ENCODE data around the gene VAMP8.
"Not testable (repeated sequence)": the region's sequence is repeated elsewhere in the genome, so short reads cannot be mapped to it uniquely, and the experiment has no call there.

The VAMP8 gene

DNA sequence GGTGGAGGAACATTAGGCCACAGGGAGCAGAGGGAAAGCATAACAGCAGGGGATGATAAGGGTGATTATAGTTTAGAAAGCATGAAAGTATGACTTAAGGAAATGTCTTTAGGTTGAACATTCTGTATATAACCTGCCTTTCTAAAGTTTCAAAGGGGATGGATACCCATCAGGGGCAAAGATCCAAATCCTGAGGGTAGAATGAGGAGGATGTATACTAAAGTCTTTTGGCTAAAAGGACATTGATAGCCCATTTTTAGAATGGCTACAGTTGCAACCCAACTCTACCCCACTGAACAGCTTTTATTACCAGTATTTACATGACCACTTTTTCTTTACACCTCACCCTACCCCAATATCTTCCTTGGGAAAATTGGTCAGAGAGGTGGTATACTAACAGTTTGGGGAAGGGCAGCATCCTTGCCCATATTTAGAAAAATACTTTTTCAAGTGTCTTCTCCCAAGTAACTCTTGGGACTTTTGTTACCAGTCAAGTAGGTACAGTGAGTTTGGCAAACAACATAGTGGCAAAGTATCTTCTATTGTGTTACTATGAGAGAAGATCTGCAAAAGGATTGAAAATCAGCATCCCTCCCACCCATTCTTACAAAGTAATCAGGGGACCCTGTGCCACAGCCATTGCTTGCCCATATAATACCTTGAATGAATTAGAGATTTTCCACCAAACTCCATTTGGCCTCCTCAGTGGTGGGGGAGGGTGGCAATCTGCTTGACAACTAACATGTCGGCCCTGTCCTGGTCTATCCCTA is 30.1 kb upstream of the VAMP8 start:
- no peak for DNase-seq (ENCODE audit: low spot score)

DNA sequence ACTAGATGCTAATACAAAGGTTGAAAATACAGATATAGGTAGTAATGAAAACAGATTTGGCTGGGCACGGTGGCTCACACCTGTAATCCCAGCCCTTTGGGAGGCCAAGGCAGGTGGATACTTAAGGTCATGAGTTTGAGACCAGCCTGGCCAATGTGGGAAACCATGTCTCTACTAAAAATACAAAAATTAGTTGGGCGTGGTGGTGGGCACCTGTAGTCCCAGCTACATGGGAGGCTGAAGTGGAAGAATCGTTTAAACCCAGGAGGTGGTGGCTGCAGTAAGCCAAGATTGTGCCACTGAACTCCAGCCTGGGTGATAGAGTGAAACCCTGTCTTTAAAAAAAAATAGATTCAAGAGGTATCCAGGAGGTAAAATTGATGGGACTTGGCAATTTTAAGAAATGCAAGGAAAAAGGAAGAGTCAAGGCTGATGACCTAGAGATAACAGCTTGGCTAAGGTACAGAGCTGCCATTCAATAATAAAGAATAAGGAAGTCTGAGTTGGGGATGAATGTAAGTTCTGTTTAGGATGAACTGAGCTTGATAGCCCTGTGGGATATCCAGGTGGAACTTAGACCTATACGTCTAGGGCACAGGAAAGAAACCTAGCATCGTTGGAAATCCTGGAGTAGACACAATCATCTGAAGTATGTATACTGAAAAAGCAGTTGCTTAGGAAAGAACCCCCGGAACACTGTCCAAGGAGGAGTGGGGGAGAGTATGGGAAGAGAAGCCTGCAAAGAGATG is 29.4 kb upstream of the VAMP8 start:
- DNase-seq (ENCODE audit: low spot score), result no peak

DNA sequence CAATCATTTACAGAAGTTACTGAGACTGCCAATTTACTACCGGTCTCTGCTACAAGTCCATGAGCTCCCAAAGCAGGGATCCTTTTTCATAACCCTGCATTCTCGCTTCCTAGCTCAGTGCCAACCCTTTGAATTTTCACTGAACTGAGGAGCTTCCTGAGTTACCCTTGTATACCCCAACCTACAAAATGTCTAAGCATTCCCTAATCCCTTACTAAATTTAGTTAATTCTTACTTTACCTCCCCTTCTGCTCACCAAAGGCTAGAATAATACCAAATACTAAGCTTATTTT is 28.8 kb upstream of the VAMP8 start:
- no peak for DNase-seq (ENCODE audit: low spot score)

DNA sequence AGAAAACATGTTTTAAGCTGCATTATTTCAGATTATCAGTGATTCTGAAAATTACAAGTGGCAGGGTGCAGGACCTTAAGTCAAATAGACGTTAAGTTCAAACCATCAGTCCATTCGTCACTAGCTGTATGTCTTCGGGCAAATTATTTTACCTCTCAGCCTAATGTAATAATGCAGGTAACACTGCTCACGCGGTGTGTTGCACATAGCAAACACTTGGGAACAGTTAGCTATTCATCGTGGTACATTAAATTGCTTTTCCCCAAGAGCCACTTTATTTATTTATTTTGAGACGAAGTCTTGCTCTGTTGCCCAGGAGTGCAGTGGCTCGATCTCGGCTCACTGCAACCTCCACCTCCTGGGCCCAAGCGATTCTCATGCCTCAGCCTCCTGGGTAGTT is 28.3 kb upstream of the VAMP8 start:
- no peak for DNase-seq (ENCODE audit: low spot score)

DNA sequence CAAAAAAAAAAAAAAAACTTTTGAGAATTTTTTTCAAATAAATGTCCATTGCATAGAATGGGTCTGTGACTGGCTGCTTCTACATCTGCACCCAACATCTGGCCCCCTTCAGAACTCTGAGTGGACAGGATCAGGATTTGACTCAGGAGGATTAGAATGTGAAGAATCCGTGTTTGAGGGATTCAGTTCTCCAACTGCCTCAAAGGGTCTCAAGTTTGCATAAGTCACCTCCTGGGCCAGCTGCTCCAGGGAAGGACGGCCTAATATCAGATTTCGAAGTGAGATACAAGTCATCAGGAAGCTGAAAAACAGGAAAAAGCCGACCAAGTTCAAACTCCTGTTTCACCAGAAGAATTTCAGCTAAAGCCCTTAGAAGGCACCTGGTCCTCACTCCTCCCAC is 27.6 kb upstream of the VAMP8 start:
- no peak for DNase-seq (ENCODE audit: low spot score)

DNA sequence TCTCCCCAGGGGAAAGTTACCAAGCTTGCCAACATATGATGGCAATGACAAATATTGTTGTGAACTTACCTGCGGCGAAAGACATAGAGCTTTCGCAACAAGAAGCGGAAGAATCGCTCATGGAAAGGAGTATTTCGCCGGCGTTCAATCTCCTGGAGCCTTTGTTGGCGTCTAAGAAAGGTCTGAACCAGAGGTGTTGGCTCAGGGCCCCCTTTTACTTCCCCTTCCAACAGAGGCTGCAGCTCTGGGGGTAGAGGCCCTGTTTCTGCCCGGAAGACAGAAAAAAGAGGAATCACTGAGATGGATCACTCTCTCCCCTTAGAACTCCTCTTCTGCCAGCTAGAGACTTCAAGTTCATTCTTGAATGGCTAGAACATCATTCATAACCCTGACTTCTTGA is 26.9 kb upstream of the VAMP8 start:
- DNase-seq (ENCODE audit: low spot score), result no peak

DNA sequence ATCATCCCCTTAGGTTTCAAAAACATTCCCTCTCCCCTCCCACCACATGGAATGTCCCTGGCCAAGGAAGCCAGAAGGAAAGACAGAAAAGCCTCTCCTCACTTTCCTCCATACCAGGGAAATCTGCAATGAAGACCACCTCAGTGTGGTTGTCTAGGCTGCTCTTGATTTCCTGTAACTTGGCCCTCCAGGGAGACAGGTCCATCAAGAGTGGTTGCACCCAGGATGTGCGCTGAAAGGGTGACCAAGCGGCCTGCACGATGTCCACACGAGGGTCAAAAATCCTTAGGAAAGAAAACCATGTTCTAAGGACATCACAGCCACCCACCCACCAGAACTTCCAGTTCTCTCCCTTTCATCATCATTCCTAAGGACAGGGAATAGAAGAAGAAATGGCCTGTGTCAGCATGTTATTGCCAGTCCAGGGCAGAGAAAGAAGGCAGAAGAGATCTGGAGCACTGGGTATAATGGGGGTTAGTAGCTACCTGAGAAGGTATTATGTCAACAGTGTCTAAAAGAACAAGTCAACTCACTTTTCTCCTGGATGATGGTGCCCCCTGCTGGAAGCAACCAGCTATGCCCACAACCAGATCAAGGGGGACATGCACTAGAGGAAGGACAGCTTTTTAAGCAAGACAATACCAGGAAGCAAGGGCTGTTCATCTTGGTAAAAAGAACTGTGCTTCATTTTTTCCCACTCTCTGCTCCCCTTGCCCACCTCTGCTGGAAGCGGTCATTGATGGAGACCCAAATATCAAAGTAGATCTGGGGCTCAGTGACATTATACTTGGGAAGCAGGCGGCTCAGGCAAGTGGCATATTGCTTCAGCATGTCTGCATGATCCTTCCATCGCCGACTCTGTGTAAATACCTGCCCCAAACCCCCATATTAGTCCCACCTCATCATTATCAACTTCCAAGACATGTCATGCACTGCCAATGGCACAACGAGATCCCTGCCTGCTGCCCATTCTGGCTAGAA is 25.4 kb upstream of the VAMP8 start:
- peak; percentile 80 for DNase-seq (ENCODE audit: low spot score)

DNA sequence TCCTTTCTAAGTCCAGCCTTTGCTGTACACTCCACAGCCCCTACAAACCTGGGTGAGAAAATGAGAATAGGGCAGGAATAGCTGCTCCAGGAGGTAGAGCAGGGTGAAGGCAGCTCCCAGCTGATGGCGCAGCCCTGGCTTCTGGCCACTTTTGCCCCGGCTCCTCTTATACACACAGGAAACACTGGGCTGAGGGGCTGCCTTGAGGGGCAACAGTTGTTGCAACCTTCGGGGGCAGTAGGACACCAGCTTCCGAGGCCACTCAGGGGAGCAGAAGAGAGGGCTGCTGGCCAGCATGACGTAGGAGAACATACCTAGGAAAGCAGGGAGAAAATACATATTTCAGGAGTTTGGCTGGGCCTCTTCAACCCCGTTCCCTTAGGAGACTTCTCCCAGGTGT is 24.2 kb upstream of the VAMP8 start:
- DNase-seq (ENCODE audit: low spot score), result no peak

DNA sequence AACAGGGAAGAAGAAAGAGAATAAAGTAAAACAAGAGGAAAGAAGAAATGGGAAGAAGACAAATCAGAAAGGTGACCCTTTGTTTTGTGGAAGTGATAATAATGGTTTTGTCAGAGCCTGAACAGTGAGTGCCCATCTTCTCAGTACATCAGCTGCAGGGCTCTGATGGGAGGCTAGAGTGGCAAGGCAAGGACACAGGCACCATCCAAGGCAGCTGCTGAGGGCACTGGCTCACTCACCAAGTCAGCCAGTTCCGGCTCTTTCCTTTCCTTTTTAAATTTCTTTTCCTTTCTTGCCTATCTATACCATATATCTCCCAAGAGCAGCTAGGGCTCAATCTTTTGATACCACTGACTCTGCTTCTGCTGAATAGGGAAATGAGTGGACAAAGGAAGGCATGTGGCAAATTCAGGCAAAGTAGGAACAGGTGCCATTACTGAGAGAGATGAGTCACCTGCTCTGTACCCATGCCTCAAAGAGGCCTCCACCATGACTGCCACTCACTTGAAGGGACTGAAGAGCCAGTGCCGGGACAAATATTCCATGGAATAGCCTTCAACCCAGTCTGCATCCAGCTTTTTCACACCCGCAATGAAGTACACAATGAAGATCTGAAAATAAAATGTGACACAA is 22.3 kb upstream of the VAMP8 start:
- DNase-seq (ENCODE audit: low spot score), result no peak

DNA sequence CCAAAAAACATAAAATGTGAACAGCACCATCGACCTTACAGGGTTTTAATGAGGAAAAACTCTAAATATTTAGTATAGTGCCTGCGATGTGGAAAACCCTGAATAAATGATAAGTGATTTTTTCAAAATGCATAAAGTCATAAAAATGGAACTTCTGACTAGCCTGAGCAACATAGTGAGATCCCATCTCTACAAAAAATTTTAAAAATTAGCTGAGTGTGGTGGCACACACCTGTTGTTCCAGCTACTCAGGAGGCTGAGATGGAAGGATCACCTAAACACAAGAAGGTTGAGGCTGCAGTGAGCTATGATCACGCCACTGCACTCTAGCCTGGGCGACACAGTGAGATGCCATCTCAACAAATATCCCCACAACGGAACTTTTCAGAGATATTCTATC is 20.3 kb upstream of the VAMP8 start:
- DNase-seq (ENCODE audit: low spot score), result no peak

DNA sequence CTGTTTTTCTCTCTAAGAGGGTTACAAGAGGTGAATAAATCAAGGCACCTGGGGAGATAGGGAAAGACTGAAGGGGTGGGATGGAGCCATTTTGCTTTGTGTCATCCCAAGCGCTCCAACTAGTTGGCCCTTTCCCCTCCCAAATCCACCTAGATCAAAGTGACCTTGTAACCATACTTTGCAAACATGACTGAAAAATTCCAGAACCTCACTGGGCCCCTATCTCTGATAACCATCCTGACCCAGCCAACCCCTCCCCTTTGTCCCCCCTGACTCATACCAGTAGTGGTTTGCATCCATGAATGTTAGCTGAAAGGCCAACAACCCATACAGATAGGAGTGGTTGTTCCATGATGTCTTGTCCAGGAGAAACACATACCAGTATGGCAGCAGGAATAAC is 19.2 kb upstream of the VAMP8 start:
- DNase-seq (ENCODE audit: low spot score), result no peak

DNA sequence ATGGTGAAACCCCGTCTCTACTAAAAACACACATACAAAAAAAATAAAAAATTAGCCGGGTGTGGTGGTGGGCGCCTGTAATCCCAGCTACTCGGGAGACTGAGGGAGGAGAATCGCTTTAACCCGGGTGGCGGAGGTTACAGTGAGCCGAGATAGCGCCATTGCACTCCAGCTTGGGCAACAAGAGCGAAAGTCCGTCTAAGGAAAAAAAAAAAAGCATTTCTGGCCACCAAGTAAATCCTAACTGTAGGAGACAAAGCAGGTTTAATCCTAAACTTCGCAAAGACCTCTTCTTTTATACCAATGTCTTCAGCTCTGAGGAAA is 17.0 kb upstream of the VAMP8 start:
- DNase-seq (ENCODE audit: low spot score), result not testable (repeated sequence)

DNA sequence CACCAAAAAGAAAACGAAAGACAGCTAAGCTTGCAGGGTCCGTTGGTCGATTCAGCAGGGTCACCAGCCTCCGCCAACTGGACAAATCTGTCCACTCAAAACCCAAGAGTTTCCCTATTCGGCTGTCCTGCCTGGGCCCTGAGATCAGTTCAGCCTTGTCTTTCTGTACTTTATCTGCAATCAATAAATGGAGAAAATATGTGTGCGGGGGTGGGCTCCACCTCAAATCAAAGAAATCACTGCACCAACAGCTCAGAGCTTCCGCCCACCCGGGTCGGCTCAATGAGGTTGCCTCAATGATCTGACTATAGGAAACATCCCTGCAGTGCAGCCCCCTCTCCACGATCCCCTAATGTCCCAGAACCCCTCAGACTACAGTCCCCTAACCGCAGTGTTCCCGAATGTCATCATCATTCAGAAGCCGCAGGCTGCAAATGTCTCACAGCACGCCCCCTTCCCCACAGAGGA is 16.5 kb upstream of the VAMP8 start:
- peak; percentile 25 for DNase-seq (ENCODE audit: low spot score)

DNA sequence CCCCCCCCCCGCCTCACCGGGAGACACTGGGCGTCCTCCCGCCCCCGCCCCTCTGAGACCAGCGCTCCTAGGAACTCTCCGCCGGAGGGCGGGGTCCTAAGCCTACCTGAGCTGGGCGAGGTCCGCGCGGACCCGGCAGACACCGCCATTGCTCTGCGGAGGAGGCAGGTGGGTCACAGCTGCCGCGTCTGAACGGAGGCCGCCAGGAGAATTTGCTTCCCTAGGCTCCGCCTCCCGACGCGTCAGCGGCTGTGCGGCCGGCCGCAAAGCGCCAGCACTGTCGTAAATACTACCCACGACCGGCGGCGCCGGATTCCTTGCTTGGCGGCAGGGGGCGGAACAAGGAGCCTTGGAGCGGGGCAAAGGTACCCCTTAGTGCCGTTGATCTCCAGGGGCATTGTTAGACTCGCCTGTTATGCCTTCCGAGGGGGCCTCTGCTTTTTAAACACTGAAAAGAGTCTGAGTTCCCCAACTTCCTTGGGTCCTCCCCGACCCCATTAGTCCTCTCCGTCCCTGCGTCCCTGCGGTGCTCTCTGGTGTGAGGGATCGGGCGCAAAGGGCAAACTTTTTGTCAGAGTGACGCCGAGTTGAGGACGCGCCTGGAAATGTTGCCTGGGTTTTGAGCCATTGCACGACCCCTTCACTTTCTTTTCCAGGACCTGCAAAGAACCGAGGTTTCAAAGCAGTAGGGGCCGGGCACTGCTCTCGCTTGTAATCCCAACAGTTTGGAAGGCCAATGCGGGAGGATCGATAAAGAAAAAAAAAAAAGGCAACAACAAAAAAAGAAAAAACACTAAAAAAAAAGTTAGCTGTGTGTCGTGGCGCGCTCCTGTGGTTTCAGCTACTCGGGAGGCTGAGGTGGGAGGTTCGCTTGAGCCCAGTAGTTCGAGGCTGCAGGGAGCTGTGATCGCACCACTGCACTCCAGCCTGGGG is 15.8 kb upstream of the VAMP8 start, which contains the start of gene GGCX:
TSS of gene GGCX (minus strand) at position 214 of the 933 bp plus-strand sequence. CDS start at position 149, 65 bp downstream.
- peak; percentile 96 for DNase-seq (ENCODE audit: low spot score)

DNA sequence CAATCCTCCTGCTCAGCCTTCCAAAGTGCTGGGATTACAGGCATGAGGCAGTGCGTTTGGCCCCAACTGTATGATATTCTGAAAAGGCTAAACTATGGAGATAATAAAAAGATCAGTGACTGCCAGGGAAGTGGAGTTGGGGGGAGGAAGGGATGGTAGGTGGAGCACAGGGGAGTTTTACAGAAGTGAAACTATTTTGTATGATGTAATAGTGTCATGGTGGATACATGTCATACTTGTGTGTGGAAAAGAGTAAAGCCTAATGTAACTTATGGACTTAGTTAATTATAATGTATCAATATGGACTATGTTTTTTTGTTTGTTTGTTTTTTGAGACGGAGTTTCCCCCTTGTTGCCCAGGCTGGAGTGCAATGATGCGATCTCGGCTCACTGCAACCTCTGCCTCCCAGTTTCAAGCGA is 13.2 kb upstream of the VAMP8 start:
- no peak for DNase-seq (ENCODE audit: low spot score)

DNA sequence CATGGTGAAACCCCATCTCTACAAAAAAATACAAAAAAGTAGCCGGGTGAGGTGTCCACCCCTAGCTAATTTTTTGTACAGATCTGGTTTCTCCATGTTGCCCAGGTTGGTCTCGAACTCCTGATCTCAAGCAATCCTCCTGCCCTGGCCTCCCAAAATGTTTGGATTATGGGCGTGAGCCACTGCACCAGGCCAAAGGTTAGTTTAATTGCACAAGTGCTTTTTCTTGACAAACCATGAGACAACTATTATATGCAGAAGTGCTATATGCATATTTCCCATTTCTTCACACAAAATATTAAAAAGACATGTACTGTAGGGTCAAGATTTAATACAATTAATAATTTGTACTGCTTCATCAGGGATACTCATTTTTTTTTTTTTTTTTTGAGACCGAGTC is 11.1 kb upstream of the VAMP8 start:
- DNase-seq (ENCODE audit: low spot score), result no peak

DNA sequence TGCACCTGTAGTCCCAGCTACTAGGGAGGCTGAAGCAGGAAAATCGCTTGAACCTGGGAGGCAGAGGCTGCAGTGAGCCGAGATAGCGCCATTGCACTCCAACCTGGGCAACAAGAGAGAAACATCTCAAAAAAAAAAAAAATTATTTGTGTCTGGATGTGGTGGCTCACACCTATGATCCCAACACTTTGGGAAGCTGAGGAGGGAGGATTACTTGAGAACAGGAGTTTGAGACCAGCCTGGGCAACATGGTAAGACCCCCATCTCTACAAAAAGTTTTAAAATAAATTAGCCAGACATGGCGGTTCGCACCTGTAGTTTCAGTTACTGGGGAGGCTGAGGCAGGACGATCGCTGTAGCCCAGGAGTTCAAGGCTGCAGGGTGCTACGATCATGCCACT is 1.6 kb upstream of the VAMP8 start:
- DNase-seq (ENCODE audit: low spot score), result no peak

DNA sequence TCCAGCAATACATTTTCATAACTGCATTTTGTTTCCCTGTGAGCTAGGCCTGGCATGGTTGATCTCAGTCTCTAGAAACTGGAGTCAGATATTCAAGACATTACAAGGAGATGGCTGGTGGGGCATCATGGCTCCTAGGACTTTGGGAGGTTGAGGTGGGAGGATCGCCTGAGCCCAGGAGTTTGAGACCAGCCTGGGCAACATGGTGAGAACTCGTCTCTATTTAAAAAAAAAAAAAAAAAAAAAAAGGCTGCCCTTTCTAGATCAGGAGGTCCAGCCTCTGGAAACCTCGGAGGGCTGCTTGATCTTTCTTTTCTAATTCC is 362 bp upstream of the VAMP8 start:
- DNase-seq (ENCODE audit: low spot score), result no peak

DNA sequence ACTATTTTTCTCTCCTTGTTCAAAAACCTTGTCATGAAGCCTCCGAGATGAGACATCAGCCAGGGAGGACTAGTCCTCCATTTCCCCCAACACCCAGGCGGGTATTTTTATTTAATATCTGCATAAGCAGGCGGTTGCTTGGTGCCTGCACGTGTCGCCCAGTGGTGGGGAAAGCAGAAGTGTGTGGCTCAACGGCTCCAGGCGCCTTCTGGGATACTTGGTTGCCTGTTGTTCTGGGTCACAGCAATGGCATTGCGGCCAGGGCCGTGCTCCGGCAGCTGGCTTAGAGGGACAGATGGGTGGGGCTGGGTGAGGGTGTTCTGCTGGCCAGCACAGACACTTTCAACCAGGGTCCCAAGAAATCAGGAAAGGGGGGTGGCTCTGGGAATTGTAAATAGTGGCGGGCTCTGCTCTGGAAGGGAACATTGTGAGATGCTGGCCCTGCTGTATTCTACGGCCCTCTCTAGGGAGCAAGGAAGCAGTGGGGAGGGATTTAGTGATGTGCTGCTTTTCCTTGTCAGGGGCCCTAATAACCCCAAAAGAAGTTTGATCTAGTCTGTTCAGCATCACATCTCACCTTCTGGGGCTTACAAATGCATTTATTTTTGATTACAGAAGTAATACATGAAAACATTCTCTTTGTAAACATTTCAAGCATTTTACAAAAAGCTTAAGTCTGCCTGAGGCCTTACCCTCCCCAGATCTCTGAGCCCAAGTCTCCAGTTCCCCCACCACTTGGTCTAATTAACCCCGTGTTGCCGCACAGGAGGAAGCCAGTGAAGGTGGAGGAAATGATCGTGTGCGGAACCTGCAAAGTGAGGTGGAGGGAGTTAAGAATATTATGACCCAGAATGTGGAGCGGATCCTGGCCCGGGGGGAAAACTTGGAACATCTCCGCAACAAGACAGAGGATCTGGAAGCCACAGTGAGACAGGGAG is 1.1 kb downstream of the VAMP8 start:
- no peak for DNase-seq (ENCODE audit: low spot score)
